ENCODE data around the gene KDSR.

The KDSR gene

GRCh38 chr18:63303547-63303946 lies 63.5 kb downstream of the KDSR start:
- DNase-seq (ENCODE audit: low spot score): no peak

DNA sequence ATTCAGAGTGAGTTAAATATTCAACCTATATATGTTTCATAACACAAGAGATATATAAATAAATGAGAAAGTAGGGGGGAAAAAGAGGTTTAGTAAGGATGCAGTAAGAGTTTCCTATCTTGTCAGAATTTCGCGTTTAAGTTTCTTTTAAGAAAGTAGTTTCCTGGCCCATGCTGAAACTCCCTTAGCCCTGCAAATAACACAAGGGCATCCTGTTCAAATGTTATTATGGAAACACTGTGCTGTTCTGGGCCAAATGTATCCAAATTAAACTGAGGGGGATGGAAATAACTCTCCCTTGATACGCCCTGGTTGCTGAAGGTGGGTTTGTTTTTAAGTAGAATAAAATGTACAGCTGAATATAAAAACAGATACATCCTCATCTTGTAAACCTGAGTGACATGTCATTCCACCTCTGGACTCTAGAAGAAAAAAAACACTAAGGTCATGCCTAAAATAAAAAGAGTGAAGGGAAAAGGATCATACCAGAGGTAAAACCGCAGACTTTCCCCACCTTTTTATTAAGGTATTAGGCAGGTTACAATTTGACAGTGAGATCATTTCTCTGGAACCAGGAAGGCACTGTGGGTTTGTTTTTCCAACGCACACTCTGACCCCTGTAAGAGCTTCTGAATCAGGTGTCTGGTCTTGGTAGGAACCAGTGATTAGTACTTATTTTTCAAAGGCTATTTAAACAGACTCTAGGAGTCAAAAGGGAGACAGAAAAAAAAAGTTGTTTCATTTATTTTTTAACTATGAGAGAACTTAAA lies 64.2 kb downstream of the KDSR start:
- no peak for DNase-seq (ENCODE audit: low spot score)

GRCh38 chr18:63302220-63302619 lies 64.8 kb downstream of the KDSR start:
- DNase-seq (ENCODE audit: low spot score): no peak

DNA sequence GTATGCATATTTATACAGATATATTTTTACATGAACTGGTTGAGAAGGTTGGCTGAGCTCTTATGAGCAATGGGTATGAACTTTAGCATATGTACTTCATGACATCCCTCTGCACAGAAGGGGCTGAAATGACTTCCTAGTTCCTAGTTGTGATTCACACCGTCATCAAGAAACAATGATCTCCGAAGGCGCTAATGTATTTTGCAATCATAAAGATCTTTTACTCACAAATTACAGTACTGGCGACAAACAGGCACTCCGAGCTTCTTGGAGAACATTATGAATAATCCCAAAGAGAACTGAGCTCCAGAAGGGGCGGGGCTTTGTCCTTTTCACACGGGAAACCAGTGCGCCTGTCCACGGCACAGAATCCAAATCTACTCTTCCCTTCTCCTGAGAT lies 65.6 kb downstream of the KDSR start:
- DNase-seq (ENCODE audit: low spot score): peak; percentile 58

GRCh38 chr18:63299837-63300745 lies 66.9 kb downstream of the KDSR start:
- peak; percentile 79 for DNase-seq (ENCODE audit: low spot score)

- DNase-seq (ENCODE audit: low spot score): peak; percentile 48
Observed at GRCh38 chr18:63298400-63299365, 68.3 kb downstream of the KDSR start.

DNA sequence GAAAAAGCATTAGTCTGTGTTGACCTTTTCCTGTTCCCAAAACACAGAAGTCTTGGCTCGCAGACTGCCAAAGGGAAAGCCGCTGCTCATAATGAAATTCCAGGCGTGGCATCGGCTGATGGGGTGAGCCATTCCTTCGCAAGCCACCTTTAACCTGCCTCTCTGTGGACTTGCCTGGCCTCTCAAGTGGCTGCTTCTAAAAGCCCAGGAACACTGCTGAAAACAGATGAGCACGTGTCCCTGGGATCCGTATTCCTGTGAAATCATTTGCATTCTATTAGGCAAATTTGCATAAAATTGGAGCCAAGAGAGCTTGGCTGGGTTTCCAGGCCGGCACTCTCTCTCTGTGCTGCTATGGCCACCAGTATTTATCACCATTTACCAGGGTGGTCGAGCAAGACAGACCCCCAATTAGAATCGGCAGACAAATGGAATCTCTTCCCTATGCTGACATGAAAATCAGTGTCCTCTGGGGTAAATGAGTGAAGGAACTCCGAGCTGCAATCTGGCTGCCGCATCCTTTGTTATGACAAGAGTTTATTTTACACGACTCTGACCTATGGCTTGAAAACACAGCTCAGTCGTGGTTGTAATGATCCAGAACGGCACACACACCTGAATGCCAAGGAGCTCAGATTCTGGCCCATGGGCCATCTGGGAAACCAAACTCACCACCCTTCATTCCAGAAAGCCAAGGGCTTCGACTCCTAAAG lies 69.2 kb downstream of the KDSR start:
- DNase-seq (ENCODE audit: low spot score): no peak

DNA sequence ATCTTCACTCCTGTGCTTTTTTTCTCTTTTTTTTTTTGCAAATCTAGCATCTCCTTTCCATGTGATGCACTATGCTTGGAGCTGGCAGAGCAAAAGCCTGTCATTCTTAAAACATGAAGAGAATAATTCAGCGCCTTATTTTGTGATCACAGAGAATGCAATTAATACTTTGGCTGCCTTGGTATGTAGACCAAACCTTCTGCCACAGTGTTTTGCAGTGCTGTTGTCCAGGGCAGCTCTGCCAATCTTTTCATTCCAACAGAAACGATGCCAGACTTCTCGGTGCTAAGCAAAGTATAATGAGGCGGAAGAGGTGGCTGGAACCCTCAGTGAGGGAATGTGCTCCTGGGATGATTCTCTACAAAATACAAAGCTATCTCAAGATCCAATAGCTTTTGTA lies 73.1 kb downstream of the KDSR start:
- DNase-seq (ENCODE audit: low spot score): no peak

- DNase-seq (ENCODE audit: low spot score): peak; percentile 51
Observed at GRCh38 chr18:63292831-63293683, 73.9 kb downstream of the KDSR start.

- DNase-seq (ENCODE audit: low spot score): no peak
Observed at GRCh38 chr18:63291278-63291677, 75.7 kb downstream of the KDSR start.

GRCh38 chr18:63290821-63291200 lies 76.2 kb downstream of the KDSR start:
- DNase-seq (ENCODE audit: low spot score): peak; percentile 19

GRCh38 chr18:63290166-63290820 lies 76.7 kb downstream of the KDSR start:
- DNase-seq (ENCODE audit: low spot score): no peak

DNA sequence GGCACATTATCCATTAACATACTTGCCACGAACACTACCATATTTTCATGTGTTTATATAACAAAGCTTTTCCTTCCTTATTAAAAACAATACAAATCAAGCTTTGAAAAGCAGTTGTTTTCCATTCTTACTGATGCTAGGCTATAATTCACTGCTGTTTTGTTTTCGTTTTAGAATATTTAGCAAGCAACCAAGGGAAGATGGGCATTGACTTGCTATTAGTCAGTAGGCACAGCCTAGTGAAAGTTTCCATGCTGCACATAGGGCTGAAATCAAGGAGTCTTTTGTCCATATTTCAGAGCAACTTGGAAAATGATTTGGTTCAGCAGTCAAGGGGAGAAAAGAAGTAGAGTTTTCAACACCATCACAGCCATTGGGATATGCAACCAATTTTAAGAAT lies 78.7 kb downstream of the KDSR start:
- no peak for DNase-seq (ENCODE audit: low spot score)

- no peak for DNase-seq (ENCODE audit: low spot score)
Observed at GRCh38 chr18:63287691-63288220, 79.2 kb downstream of the KDSR start.

DNA sequence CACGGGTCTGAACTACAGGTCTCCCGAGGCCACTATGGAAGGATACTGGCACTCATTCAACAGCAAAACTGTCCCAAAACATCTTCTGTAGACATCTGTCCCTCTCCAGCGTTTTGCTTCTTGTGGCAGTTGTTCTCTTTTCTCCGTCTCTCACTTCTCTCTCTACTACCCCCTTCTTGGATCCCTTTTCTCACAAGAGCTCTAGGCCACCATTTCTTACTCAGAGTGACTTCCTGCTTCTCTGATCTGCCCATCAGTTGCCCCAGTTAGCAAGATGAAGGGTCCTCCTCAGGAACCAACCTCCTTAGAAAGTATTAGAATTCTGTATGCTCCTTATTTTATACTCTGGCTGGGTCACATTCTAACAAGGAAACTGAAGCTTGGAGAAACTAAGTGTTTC lies 80.1 kb downstream of the KDSR start:
- DNase-seq (ENCODE audit: low spot score): no peak

GRCh38 chr18:63284827-63285733 lies 81.9 kb downstream of the KDSR start:
- no peak for DNase-seq (ENCODE audit: low spot score)

DNA sequence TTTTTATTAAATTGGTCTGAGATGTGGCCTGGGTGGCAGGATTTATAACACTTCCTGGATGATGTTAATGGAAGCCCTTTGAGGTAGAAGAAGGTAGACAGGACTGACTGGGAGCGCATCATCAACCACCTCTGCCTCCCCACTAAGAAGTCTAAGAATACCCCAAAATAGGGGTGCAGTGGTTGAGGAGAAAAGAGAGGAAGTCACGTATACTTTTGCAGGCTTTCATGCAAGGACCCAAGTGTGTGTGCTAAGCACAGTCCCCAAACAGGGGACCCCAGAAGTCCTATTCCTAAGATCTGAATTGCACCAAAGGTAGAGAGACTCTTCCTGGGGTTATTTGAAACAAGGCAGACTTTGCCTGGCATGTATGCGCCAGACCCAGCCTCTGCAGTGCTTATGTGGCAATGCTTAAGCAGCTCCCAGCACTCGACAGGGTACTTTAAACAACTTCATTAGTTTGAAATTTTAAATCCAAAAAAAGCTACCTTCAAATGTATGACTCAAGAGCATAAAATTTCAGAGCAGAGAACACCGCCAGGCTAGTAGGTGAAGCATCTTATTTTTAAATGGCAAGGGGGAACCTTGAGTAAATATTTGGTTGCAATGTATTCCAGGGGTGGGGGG lies 82.7 kb downstream of the KDSR start:
- DNase-seq (ENCODE audit: low spot score): no peak
